Stimulated activated CD4-positive, alpha-beta T cell treated with anti-CD3 and anti-CD28 coated beads, Interleukin-2, amount 100 ng/mL, for 4 hours (primary cell): Measurements from ENCODE around the gene DGKI.

Experiments
- DNase-seq: peaks from one replicate; pipeline ENCODE4 v3.0.0-alpha.2; 2020; ENCODE audit warnings: low read depth

Gene DGKI

GRCh38 chr7:137535579-137535978 is 311.2 kb downstream of the DGKI start:
- DNase-seq, result no peak

- DNase-seq, result no peak
Observed at GRCh38 chr7:137531671-137532070, 315.1 kb downstream of the DGKI start.

GRCh38 chr7:137527634-137528033 is 319.1 kb downstream of the DGKI start:
- DNase-seq, result no peak

GRCh38 chr7:137523171-137523570 is 323.6 kb downstream of the DGKI start:
- no peak for DNase-seq

- DNase-seq, result no peak
Observed at GRCh38 chr7:137521451-137521850, 325.3 kb downstream of the DGKI start.

- DNase-seq, result no peak
Observed at GRCh38 chr7:137519947-137520346, 326.8 kb downstream of the DGKI start.

GRCh38 chr7:137519181-137519691 is 327.5 kb downstream of the DGKI start:
- DNase-seq, result no peak

GRCh38 chr7:137513091-137513490 is 333.7 kb downstream of the DGKI start:
- DNase-seq, result no peak

- DNase-seq, result no peak
Observed at GRCh38 chr7:137507096-137507495, 339.7 kb downstream of the DGKI start.

- no peak for DNase-seq
Observed at GRCh38 chr7:137506031-137506430, 340.7 kb downstream of the DGKI start.

- no peak for DNase-seq
Observed at GRCh38 chr7:137501562-137501961, 345.2 kb downstream of the DGKI start.

- no peak for DNase-seq
Observed at GRCh38 chr7:137492889-137493288, 353.9 kb downstream of the DGKI start.

- DNase-seq, result no peak
Observed at GRCh38 chr7:137489880-137490279, 356.9 kb downstream of the DGKI start.

- DNase-seq, result no peak
Observed at GRCh38 chr7:137488038-137488437, 358.7 kb downstream of the DGKI start.

- DNase-seq, result no peak
Observed at GRCh38 chr7:137485818-137486217, 361.0 kb downstream of the DGKI start.

GRCh38 chr7:137484326-137484725 is 362.4 kb downstream of the DGKI start:
- no peak for DNase-seq

GRCh38 chr7:137482466-137482865 is 364.3 kb downstream of the DGKI start:
- DNase-seq, result no peak

- DNase-seq, result no peak
Observed at GRCh38 chr7:137480824-137481365, 365.9 kb downstream of the DGKI start.

- no peak for DNase-seq
Observed at GRCh38 chr7:137480401-137480800, 366.4 kb downstream of the DGKI start.

- DNase-seq, result no peak
Observed at GRCh38 chr7:137476937-137477336, 369.8 kb downstream of the DGKI start.

- no peak for DNase-seq
Observed at GRCh38 chr7:137475966-137476365, 370.8 kb downstream of the DGKI start.

GRCh38 chr7:137474540-137475026 is 372.2 kb downstream of the DGKI start:
- DNase-seq, result no peak

GRCh38 chr7:137471128-137471527 is 375.6 kb downstream of the DGKI start:
- no peak for DNase-seq

GRCh38 chr7:137469858-137470257 is 376.9 kb downstream of the DGKI start:
- DNase-seq, result no peak
